Measurements from ENCODE around the gene PHLDA3.

The PHLDA3 gene

DNA sequence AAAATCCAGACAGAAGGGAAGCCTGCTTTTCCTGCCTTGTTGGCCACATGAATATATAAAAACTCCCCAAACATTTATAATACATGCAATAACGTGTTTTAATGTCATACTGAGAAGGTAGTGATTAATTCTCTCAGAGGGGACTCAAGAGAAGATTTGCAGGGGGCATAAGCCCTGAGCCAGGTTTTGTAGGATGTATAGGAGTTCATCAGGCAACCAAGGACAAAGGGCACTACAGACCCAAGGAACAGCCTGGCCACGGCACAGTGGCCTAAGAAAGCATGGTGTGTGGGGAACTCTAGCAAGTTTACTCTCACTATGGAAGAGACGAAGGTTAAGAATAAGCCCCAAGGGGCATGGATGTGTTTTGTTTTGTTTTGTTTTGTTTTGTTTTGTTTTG, 32.0 kb downstream of the PHLDA3 start:
- in situ Hi-C loops (cut with HindIII; ENCODE audit: low sequenced_read_pairs): loop anchor here (10.0 kb wide), 1 partner anchor 78 kb away; no protein-coding TSS in a partner anchor

- in situ Hi-C loops (cut with HindIII; ENCODE audit: low sequenced_read_pairs): loop anchor here (10.0 kb wide), 1 partner anchor 78 kb away; no protein-coding TSS in a partner anchor
Measured at GRCh38 chr1:201436393-201436792, 32.6 kb downstream of the PHLDA3 start.

- in situ Hi-C loops (cut with HindIII; ENCODE audit: low sequenced_read_pairs): loop anchor here (10.0 kb wide), 1 partner anchor 81 kb away; no protein-coding TSS in a partner anchor
Measured at GRCh38 chr1:201434266-201434665, 34.7 kb downstream of the PHLDA3 start.

DNA sequence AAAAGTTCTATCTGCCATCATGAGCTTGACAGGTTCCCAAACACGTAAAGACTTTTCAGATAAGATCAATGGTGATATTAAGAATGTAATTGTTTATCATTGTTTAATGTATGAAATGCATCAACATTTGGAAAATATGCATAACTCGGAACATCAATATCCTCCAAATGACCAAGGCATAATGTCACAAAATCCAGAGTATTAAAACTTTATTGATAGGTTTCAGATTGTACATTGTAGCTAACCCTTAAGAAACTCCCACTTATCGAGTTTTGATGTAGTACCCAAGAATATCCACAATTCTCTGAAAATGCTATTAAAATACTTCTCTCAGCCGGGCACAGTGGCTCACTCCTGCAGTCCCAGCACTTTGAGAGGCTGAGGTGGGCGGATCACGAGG, 35.4 kb downstream of the PHLDA3 start:
- in situ Hi-C loops (cut with HindIII; ENCODE audit: low sequenced_read_pairs): loop anchor here (10.0 kb wide), 1 partner anchor 81 kb away; no protein-coding TSS in a partner anchor

DNA sequence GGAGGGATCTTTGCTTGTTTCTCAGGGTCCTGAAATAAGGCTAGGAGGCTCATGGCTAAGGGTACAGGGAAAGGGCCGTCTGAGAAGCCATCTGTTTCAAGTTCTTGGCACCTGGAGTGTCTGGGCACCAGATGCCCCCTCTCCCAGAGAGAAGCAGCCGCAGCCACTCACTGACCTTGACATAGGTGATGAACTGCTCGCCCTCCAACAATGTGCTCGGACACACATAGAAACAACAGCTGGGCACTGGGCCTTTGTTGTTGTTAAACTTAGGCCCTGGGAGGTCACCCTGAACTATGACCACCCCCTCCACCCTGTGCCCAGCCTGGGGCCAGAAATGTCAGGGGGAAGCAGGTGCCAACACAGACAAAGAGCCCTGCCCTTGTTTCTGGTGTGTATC, 38.2 kb downstream of the PHLDA3 start:
- in situ Hi-C loops (cut with HindIII; ENCODE audit: low sequenced_read_pairs): loop anchor here (10.0 kb wide), 1 partner anchor 84 kb away; no protein-coding TSS in a partner anchor

- in situ Hi-C loops (cut with HindIII; ENCODE audit: low sequenced_read_pairs): loop anchor here (10.0 kb wide), 1 partner anchor 85 kb away; no protein-coding TSS in a partner anchor
Measured at GRCh38 chr1:201429736-201430501, 39.1 kb downstream of the PHLDA3 start.

DNA sequence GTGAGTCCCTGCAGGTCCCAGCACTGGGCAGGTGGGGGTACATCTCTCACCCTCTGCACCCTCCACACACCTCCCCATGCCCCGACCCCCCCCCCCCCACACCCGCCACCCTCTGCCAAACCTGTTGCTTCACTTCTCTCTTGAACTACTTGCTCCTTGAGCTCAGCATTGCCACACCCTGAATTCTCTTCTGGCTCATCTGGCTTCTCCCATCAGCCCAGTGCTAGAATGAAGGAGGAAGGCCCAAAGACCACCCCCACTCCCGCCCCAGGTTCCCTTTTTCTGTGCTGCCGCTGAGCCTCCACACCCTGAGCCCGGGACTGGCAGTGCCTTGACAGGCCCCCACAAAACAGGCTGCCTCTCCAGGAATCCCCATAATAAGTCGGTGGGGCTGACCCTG, 41.0 kb downstream of the PHLDA3 start:
- in situ Hi-C loops (cut with HindIII; ENCODE audit: low sequenced_read_pairs): no loop called here

GRCh38 chr1:201426479-201427310, 42.3 kb downstream of the PHLDA3 start:
- in situ Hi-C loops (cut with HindIII; ENCODE audit: low sequenced_read_pairs): no loop called here

DNA sequence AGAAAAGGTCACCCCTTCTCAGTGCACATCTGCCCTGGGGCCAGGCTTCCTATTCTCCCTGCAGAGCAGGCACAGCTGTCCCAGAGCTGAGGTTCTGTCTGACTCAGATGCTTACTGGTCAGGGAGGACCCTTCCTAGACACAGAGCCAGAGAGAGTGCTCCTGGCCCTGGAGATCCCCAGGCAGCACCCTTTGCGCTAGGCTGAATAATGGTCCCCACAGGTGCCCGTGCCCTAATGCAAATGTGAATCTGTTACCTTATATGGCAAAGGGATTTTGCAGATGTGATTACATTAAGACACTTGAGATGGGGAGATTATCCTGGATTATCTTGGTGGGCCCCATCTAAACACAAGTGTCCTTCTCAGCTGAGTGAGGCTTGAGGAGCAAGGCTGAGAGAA, 44.8 kb downstream of the PHLDA3 start:
- in situ Hi-C loops (cut with HindIII; ENCODE audit: low sequenced_read_pairs): no loop called here

- in situ Hi-C loops (cut with HindIII; ENCODE audit: low sequenced_read_pairs): no loop called here
Measured at GRCh38 chr1:201423655-201424054, 45.3 kb downstream of the PHLDA3 start.

GRCh38 chr1:201422436-201423030, 46.5 kb downstream of the PHLDA3 start:
- in situ Hi-C loops (cut with HindIII; ENCODE audit: low sequenced_read_pairs): no loop called here

GRCh38 chr1:201422026-201422425, 47.0 kb downstream of the PHLDA3 start:
- in situ Hi-C loops (cut with HindIII; ENCODE audit: low sequenced_read_pairs): no loop called here

- in situ Hi-C loops (cut with HindIII; ENCODE audit: low sequenced_read_pairs): no loop called here
Measured at GRCh38 chr1:201421041-201421440, 47.9 kb downstream of the PHLDA3 start.

GRCh38 chr1:201420608-201421002, 48.4 kb downstream of the PHLDA3 start:
- in situ Hi-C loops (cut with HindIII; ENCODE audit: low sequenced_read_pairs): no loop called here

GRCh38 chr1:201419746-201420607, 49.0 kb downstream of the PHLDA3 start:
- in situ Hi-C loops (cut with HindIII; ENCODE audit: low sequenced_read_pairs): no loop called here

DNA sequence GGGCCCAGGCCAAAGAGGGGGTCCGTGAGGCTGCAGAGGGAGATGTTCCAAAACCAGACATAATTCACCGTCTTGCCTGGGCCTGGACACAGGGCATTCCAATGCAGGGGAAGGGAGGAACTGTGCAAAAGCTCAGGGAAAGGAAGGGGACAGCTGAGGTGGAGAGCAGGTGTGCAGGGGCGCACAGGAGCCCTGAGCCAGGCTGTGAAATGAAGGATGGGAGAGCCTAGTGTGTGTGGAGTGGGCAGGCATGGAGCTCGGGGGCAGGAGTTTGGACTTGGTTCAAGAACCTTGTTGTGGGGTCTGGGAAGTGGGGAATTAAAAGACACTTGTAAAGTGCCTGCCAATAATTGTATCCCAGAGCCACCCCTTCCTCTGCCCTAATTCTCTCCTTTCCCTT, 49.7 kb downstream of the PHLDA3 start:
- in situ Hi-C loops (cut with HindIII; ENCODE audit: low sequenced_read_pairs): no loop called here

DNA sequence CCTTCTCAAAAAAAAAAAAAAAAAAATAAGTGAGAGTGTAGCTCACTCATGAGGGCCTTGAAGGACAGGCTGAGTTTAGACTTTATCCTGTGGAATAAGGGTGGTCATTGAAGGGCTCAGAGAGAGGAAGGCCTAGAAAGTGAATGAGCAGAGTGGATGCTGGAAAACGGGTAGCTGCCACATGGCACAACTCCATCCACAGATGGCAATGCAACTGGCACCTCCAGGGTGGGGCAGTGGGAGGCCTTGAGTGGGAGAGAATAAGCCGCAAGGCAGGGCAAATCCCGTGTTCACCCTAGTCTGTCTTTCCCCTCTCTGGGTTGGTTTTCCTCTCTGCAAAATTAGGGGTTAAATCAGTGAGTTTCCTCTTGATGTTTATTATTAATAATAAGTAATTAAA, 50.5 kb downstream of the PHLDA3 start:
- in situ Hi-C loops (cut with HindIII; ENCODE audit: low sequenced_read_pairs): no loop called here
